ENCODE data around the gene GALNS.
"Not testable (repeated sequence)": the region's sequence is repeated elsewhere in the genome, so short reads cannot be mapped to it uniquely, and the experiment has no call there.

Gene GALNS

GRCh38 chr16:88837806-88838205 is 18.9 kb downstream of the GALNS start:
- no peak for DNase-seq (ENCODE audit: low read depth in 2 of 2)

GRCh38 chr16:88836791-88837190 is 20.0 kb downstream of the GALNS start:
- DNase-seq (ENCODE audit: low read depth in 2 of 2) = no peak

GRCh38 chr16:88835818-88836217 is 20.9 kb downstream of the GALNS start:
- DNase-seq (ENCODE audit: low read depth in 2 of 2) = no peak

- DNase-seq (ENCODE audit: low read depth in 2 of 2) = no peak
Measured at GRCh38 chr16:88835383-88835782, 21.4 kb downstream of the GALNS start.

GRCh38 chr16:88834670-88835069 is 22.1 kb downstream of the GALNS start:
- DNase-seq (ENCODE audit: low read depth in 2 of 2) = no peak

- DNase-seq (ENCODE audit: low read depth in 2 of 2) = no peak
Measured at GRCh38 chr16:88833086-88833485, 23.7 kb downstream of the GALNS start.

GRCh38 chr16:88831838-88832237 is 24.9 kb downstream of the GALNS start:
- no peak for DNase-seq (ENCODE audit: low read depth in 2 of 2)

- DNase-seq (ENCODE audit: low read depth in 2 of 2) = no peak
Measured at GRCh38 chr16:88830783-88831182, 26.0 kb downstream of the GALNS start.

- no peak for DNase-seq (ENCODE audit: low read depth in 2 of 2)
Measured at GRCh38 chr16:88830258-88830657, 26.5 kb downstream of the GALNS start.

- DNase-seq (ENCODE audit: low read depth in 2 of 2) = no peak
Measured at GRCh38 chr16:88828711-88829110, 28.0 kb downstream of the GALNS start.

GRCh38 chr16:88827727-88828126 is 29.0 kb downstream of the GALNS start:
- DNase-seq (ENCODE audit: low read depth in 2 of 2) = no peak

- no peak for DNase-seq (ENCODE audit: low read depth in 2 of 2)
Measured at GRCh38 chr16:88826070-88826840, 30.5 kb downstream of the GALNS start.

- DNase-seq (ENCODE audit: low read depth in 2 of 2) = no peak
Measured at GRCh38 chr16:88825146-88825545, 31.6 kb downstream of the GALNS start.

GRCh38 chr16:88824256-88825077 is 32.3 kb downstream of the GALNS start:
- no peak for DNase-seq (ENCODE audit: low read depth in 2 of 2)

- not testable (repeated sequence) for DNase-seq (ENCODE audit: low read depth in 2 of 2)
Measured at GRCh38 chr16:88823646-88824045, 33.1 kb downstream of the GALNS start.

GRCh38 chr16:88822281-88823040 is 34.3 kb downstream of the GALNS start:
- DNase-seq (ENCODE audit: low read depth in 2 of 2) = no peak

GRCh38 chr16:88821168-88821850 is 35.4 kb downstream of the GALNS start:
- DNase-seq (ENCODE audit: low read depth in 2 of 2) = no peak

- DNase-seq (ENCODE audit: low read depth in 2 of 2) = no peak
Measured at GRCh38 chr16:88820385-88821025, 36.2 kb downstream of the GALNS start.

- no peak for DNase-seq (ENCODE audit: low read depth in 2 of 2)
Measured at GRCh38 chr16:88819126-88819525, 37.6 kb downstream of the GALNS start.

GRCh38 chr16:88818575-88818874 is 38.2 kb downstream of the GALNS start:
- no peak for DNase-seq (ENCODE audit: low read depth in 2 of 2)

- DNase-seq (ENCODE audit: low read depth in 2 of 2) = no peak
Measured at GRCh38 chr16:88817785-88818574, 38.8 kb downstream of the GALNS start.
